ENCODE results near the gene C6orf89. TPM values are rescaled to one million over a fixed set of nuclear protein-coding genes. Genes with fewer than 3 reads are reported as not detected.
A peak's percentile ranks its signal among the peaks of the same experiment; 100 is the strongest.

Gene C6orf89
- total RNA-seq, 1 experiment from 2014 or later, result 40.1 TPM

GRCh38 chr6:36958775-36959554 is 73.2 kb downstream of the C6orf89 start:
- peaks cover 11% of the 10 kb centered on the region; the same call in 1 of the 2 replicates for H3F3A ChIP-seq (ENCODE audit: insufficient read depth, low read depth)
- no TSS peak for BruUV-seq (replicated peaks)
- TF ChIP-seq EZH2 (IDR thresholded peaks at IDR 0.05; ENCODE audit: low read depth), result no peak
- TF ChIP-seq, protein P1, sequence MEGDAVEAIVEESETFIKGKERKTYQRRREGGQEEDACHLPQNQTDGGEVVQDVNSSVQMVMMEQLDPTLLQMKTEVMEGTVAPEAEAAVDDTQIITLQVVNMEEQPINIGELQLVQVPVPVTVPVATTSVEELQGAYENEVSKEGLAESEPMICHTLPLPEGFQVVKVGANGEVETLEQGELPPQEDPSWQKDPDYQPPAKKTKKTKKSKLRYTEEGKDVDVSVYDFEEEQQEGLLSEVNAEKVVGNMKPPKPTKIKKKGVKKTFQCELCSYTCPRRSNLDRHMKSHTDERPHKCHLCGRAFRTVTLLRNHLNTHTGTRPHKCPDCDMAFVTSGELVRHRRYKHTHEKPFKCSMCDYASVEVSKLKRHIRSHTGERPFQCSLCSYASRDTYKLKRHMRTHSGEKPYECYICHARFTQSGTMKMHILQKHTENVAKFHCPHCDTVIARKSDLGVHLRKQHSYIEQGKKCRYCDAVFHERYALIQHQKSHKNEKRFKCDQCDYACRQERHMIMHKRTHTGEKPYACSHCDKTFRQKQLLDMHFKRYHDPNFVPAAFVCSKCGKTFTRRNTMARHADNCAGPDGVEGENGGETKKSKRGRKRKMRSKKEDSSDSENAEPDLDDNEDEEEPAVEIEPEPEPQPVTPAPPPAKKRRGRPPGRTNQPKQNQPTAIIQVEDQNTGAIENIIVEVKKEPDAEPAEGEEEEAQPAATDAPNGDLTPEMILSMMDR (conservative IDR thresholded peaks at IDR 0.05), result no peak

GRCh38 chr6:36959555-36960250 is 74.0 kb downstream of the C6orf89 start:
- H3K4me3 ChIP-seq, result no peak overlapping the region
- ChIA-PET POLR2A (ENCODE audit: unreplicated experiment) (interaction anchor here (0.7 to 1.0 kb wide), 2 partner anchors 10 to 298 kb away, joined by 3 read pairs; partner anchors contain the start of gene TBC1D22B), CTCF (no interaction called here)
- TF ChIP-seq, protein P1 (conservative IDR thresholded peaks at IDR 0.05), result no peak
- no peak for TF ChIP-seq EZH2 (IDR thresholded peaks at IDR 0.05; ENCODE audit: low read depth)
- H3K27me3 ChIP-seq (ENCODE audit: insufficient read depth, low read depth), result no peaks in the 10 kb centered on the region
- H2AFZ ChIP-seq, result no peak overlapping the region
- H4K20me1 ChIP-seq (ENCODE audit: insufficient read depth), result no peaks in the 10 kb centered on the region
- peaks cover 26% of the 10 kb centered on the region for H3K4me1 ChIP-seq (replicated peaks; ENCODE audit: insufficient read depth)
- no TSS peak for BruUV-seq (replicated peaks)
- peaks cover 11% of the 10 kb centered on the region; the same call in 1 of the 2 replicates for H3F3A ChIP-seq (ENCODE audit: insufficient read depth, low read depth)
- DNase-seq, result no peak
- H3K79me2 ChIP-seq (ENCODE audit: low read depth), result no peaks in the 10 kb centered on the region
- H3K9me2 ChIP-seq (ENCODE audit: insufficient read depth), result no peaks in the 10 kb centered on the region
- H3K36me3 ChIP-seq (ENCODE audit: low read depth), result no peaks in the 10 kb centered on the region
- no peak overlapping the region for H3K27ac ChIP-seq
- H3K4me2 ChIP-seq, result peak overlapping the region; percentile 34
- intact Hi-C loops (cut with micrococcal nuclease; ENCODE audit: unreplicated experiment), result loop anchor here (5.0 kb wide), 2 partner anchors 32 to 47 kb away; no protein-coding TSS in a partner anchor
- no peaks in the 10 kb centered on the region for H3K9me3 ChIP-seq (ENCODE audit: insufficient read depth, low read depth)

More at GRCh38 chr6:36958775-36959554, 73.2 kb downstream of the C6orf89 start:
- Histone ChIP-seq H3K36me3 (ENCODE audit: low read depth) (no peaks in the 10 kb centered on the region), H3K4me2 (no peak overlapping the region), H3K4me1 (replicated peaks; ENCODE audit: insufficient read depth) (peaks cover 26% of the 10 kb centered on the region), H3K9me2 (ENCODE audit: insufficient read depth) (no peaks in the 10 kb centered on the region), H4K20me1 (ENCODE audit: insufficient read depth) (no peaks in the 10 kb centered on the region), H3K27me3 (ENCODE audit: insufficient read depth, low read depth) (no peaks in the 10 kb centered on the region), H3K4me3 (no peak overlapping the region), H2AFZ (no peak overlapping the region), H3K9me3 (ENCODE audit: insufficient read depth, low read depth) (no peaks in the 10 kb centered on the region), H3K79me2 (ENCODE audit: low read depth) (no peaks in the 10 kb centered on the region), H3K27ac (no peak overlapping the region)
- no peak for DNase-seq
- POLR2A ChIA-PET (ENCODE audit: unreplicated experiment), result no interaction called here
- intact Hi-C loops (cut with micrococcal nuclease; ENCODE audit: unreplicated experiment), result no loop called here
- CTCF ChIA-PET, result no interaction called here

DNA sequence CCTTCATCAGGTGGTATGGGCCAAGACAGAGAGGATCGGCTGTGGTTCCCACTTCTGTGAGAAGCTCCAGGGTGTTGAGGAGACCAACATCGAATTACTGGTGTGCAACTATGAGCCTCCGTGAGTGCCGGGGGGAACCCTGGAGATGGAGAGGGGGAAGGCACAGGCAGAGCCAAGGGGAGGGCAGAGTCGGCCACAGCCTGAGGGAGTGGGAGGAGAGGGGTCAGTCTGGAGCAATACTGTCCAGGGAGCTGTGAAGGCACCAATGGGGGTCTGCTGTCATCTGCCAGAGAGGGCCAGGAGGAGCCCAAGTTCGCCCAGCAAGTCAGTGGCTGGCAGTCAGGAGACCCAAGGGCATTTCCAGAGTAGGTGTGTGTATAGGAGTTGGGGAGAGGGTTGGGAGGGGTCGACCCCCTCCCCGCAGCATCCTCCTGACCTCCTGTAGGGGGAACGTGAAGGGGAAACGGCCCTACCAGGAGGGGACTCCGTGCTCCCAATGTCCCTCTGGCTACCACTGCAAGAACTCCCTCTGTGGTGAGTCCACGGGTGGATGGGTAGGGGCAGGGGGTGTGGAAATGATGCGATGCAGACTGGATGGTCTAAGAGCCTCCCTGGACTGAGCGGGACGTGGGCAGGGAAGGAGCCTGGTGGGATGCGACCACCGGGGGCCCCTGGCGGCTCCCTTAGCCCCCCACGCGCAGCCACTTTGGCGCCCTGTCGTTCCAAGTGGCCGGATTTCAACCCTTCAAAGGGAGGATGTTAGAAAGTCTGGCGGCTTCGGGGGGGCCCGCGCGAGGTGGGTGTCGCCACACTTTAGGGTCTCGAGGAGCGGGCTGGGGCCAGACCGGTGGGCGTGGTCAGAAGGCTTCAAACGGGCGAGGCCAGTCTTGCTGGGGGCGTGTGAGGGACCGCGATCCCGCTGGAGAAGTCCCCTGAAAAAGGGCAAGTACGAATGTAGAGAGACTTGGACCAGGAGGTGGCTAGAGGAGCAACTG is 76.0 kb downstream of the C6orf89 start:
- no peaks in the 10 kb centered on the region for H3K36me3 ChIP-seq (ENCODE audit: low read depth)
- no peak overlapping the region for H2AFZ ChIP-seq
- TF ChIP-seq, protein P1 (conservative IDR thresholded peaks at IDR 0.05), result no peak
- no peak for TF ChIP-seq EZH2 (IDR thresholded peaks at IDR 0.05; ENCODE audit: low read depth)
- no peaks in the 10 kb centered on the region for H3K27me3 ChIP-seq (ENCODE audit: insufficient read depth, low read depth)
- POLR2A ChIA-PET (ENCODE audit: unreplicated experiment), result no interaction called here
- DNase-seq, result no peak
- H3K4me2 ChIP-seq, result 0 out of 2 replicates have a peak overlapping the region, but pooled peaks have one; percentile 54
- H4K20me1 ChIP-seq (ENCODE audit: insufficient read depth), result no peaks in the 10 kb centered on the region
- no peaks in the 10 kb centered on the region for H3K9me3 ChIP-seq (ENCODE audit: insufficient read depth, low read depth)
- intact Hi-C loops (cut with micrococcal nuclease; ENCODE audit: unreplicated experiment), result loop anchor here (5.0 kb wide), 2 partner anchors 34 to 49 kb away; no protein-coding TSS in a partner anchor
- no peak overlapping the region for H3K27ac ChIP-seq
- no peaks in the 10 kb centered on the region for H3K9me2 ChIP-seq (ENCODE audit: insufficient read depth)
- no peak overlapping the region for H3K4me3 ChIP-seq
- CTCF ChIA-PET, result no interaction called here
- H3K4me1 ChIP-seq (replicated peaks; ENCODE audit: insufficient read depth), result peaks cover 17% of the 10 kb centered on the region
- no peaks in the 10 kb centered on the region for H3K79me2 ChIP-seq (ENCODE audit: low read depth)
- H3F3A ChIP-seq (ENCODE audit: insufficient read depth, low read depth), result peaks cover 5% of the 10 kb centered on the region; the same call in 1 of the 2 replicates
- BruUV-seq (replicated peaks), result no TSS peak
